IMR-90 (cell line): ENCODE measurements around the gene HOGA1.

ENCODE experiments used
- BHLHE40 ChIP-seq: fragments of 150-350 bp; IDR thresholded peaks from 2 replicates; pipeline ENCODE4 v1.6.1; 2016; ENCODE audit warnings: mild to moderate bottlenecking, low read depth, low read length
- CHD1 ChIP-seq: IDR thresholded peaks from 2 replicates; pipeline ENCODE4 v1.6.1; 2012; ENCODE audit warnings: low read depth, low read length, improper control_type of control experiment
- CTCF ChIP-seq: conservative IDR thresholded peaks from 2 replicates; pipeline ENCODE4 v1.5.1; 2012; ENCODE audit warnings: mild to moderate bottlenecking, low read depth, low read length, improper control_type of control experiment
- MXI1 ChIP-seq: IDR thresholded peaks from 2 replicates; pipeline ENCODE4 v1.6.1; 2012; ENCODE audit warnings: low read depth, mild to moderate bottlenecking, low read length, moderate library complexity, borderline replicate concordance
- POLR2A ChIP-seq: IDR thresholded peaks from 2 replicates; pipeline ENCODE4 v1.6.1; 2012; ENCODE audit warnings: mild to moderate bottlenecking, low read depth, low read length
- RFX5 ChIP-seq: IDR thresholded peaks from 2 replicates; pipeline ENCODE4 v1.8.0; 2012; ENCODE audit warnings: low read depth, mild to moderate bottlenecking, low read length, moderate library complexity

- no peak for TF ChIP-seq CTCF
- no peak for TF ChIP-seq CHD1
- TF ChIP-seq BHLHE40, result no peak
- TF ChIP-seq POLR2A, result no peak
- no peak for TF ChIP-seq MXI1
- TF ChIP-seq RFX5, result no peak
These were observed 5.3 kb downstream of the HOGA1 start, which contains the start of gene C10orf62 for GRCh38 chr10:97589479-97589878.
